Activated T-helper 1 cell treated with Interleukin-2 at 50 U/mL for 16 hours (primary cell): ENCODE data around the gene ARL10.

Experiments used
- DNase-seq: peaks from one replicate; pipeline ENCODE4 v3.0.0-alpha.2; 2020; ENCODE audit warnings: low read depth

Gene ARL10, protein sequence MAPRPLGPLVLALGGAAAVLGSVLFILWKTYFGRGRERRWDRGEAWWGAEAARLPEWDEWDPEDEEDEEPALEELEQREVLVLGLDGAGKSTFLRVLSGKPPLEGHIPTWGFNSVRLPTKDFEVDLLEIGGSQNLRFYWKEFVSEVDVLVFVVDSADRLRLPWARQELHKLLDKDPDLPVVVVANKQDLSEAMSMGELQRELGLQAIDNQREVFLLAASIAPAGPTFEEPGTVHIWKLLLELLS

DNA sequence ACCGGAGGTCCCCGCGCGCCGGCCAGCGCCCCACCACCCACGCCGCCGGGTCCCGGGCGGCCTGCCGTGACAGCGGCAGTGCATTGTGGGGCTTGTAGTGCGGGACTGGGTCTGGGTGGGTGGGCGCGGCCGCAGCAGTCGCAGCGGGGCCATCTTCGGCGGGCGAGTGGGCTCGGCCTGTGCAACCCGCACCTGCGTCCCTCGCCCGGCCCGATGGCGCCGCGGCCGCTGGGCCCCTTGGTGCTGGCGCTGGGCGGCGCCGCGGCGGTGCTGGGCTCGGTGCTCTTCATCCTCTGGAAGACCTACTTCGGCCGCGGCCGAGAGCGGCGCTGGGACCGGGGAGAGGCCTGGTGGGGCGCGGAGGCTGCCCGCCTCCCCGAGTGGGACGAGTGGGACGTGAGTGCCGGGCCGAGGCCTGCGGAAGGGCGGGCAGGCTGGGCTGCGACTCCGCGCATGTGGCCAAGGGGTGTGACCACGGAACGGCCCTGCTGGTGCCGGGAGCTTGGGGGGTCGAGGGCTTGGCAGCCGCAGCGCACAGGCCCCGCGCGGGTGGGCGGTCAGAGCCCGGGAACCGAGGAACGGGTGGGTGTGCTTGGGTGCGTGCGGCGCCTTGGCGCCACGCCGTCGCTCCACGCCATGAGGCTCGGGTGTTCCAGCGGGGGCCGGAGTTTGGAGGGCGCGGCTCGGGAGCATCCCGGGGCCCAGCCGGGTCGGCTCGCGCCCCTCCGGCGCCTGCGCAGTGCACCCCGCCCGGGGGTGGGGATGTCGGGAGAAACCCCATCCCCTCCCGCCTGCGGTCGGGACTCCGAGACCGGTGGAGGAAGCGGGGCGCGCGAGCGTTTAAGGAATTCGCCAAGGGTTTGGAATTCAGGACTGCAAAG lies at the start of gene ARL10:
Gene ARL10, plus strand, starts transcription at position 137 of the 881 bp plus-strand sequence. Its CDS starts 77 bp downstream, at position 214.
- DNase-seq = peak; percentile 25

DNA sequence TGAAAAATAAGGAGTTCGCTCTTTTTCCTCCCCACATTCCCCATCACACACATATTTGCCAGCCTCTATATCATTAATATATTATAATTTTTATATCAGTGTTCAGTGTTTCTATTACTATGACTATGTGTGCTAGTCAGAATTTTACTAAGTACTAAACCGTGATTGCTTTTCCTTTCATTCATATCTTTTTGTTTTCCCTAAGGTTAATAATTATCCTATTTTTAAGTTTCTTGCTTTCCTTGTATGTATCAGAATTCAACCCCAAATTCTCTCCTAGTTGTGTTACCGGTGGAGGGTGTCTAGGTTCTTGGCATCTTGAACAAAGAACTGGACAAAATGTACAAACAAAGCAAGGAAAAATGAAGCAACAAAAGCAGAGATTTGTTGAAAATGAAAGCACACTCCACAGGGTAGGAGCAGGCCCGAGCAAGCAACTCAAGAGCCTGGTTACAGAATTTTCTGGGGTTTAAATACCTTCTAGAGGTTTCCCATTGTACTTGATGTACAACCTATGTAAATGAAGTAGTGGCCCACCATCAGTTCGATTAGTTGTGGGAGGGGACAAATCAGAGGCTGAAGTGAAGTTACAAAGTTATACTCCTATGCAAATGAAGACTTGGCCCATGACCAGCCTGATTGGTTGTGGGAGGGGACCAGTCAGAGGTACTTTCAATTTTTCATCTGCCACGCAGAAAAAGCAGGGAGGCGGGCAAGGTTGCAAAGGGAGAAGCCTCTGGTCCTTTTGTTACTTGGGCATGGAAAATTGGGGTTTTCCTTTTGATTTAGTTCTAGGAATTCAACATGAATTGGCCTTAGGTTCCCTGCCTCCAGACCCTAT lies 47.5 kb upstream of the ARL10 start:
- no peak for DNase-seq

DNA sequence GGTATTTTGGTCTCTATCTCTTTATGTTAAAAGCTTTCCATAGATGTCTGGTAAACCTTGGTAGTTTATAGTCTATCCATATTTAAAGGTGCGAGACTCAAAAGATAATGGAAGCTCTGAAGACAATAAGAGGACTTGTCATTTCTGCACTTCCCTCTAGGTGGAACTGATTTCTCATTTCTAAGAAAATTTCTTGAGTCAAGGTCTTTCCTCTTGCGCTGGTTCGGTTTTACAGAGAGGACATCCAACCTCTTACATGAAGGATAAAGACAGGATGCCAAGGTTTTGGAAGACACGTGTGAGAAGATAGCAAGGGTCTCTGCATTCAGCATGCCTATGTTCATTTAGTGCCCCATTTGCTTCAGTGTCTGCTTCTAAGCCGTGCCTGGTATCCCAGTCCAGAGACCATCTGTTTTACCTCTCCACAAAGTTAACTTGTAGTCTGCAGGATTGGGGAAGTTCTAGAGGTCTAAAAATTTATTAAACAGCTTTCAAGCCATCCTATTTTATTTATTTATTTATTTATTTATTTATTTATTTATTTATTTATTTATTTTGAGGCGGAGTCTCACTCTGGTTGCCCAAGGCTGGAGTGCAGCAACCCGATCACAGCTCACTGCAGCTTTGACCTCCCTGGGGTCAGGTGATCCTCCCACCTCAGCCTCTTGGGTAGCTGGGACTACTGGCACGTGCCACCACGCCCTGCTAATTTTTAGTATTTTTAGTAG lies 45.3 kb upstream of the ARL10 start:
- no peak for DNase-seq

DNA sequence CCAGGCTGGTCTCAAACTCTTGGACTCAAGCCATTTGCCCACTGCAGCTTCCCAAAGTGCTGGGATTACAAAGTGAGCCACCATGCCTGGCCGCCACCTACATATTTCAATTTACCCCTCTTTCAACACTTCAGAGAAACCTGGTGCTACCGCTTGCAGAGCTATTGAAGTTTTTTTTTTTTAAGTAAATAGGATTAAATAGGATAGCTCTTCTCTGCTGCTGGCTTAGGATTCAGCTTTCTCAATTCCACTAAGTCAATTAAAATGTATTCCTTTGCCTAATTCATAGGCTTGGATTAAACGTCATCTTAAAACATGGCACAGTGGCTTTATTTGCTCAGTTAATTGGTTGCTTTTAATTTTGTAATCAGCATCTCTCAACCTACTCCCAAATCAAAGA lies 44.7 kb upstream of the ARL10 start:
- DNase-seq = no peak

DNA sequence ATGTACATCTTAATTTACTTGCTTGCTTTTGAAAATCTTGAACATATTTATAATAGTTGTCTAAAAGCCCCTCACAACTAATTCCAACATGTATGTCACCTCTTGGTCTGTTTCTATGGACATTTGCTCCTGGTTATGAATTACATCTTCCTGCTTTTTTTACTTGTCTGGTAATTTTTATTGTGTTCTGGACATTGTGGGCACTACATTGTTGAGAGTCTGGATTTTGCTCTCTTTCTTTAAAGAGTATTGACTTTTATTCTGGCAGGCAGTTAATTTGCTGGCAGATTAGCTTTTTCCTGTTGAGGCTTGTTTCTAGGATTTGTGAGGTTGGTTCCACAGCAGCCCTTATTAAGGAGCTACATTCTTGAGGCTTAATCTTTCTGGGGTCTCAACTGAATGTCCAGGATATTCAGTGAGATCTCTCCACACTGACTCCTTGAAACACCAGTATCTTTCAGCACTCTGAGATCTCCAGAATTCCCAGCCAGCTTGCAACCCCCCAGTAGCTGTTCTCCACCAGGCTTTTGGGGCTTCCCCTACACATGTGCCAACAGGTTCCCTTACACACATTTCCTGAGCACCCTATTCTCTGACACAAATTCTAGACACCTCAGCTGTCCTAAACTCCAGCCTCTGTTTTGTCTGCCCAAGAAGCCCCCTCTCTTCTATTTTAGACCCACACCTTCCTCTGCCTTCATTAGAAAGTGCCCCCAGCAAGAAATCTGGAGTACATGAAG lies 31.1 kb upstream of the ARL10 start:
- no peak for DNase-seq

DNA sequence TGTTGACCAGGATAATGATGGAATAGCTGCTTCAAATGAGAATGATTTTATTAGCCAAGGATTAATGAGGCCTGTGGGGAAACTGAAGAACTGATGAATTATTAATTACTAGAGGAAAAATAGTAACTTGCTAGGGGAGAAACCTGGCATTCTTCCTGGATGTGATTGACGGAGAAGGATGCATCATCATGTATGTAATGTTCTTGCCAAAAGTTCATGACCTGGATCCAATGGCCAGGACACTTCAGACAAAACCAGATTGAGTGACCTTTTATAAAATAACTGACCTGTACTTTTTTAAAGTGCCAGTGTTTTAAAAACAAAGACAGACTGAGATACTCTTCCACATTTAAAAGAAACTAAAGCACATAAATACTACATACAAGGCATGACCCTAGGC lies 27.4 kb upstream of the ARL10 start:
- DNase-seq = no peak

DNA sequence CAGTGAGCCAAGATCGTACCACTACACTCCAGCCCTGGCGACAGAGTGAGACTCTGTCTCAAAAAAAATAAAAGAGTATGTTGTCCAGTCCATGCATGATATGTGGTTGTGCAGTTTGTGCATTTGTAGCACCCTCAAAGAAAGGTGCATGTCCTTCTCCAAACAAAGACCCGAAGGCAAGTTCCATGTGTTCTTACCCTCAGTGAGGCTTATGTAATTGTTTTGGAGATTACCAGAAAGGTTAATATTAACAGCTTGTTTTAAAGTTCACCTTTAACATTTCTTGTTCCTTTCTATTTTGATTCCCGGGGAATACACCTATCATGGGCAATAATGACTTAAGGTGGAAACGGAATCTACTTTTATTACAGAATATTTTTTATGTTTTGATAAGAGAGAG lies 26.0 kb upstream of the ARL10 start:
- DNase-seq = no peak

DNA sequence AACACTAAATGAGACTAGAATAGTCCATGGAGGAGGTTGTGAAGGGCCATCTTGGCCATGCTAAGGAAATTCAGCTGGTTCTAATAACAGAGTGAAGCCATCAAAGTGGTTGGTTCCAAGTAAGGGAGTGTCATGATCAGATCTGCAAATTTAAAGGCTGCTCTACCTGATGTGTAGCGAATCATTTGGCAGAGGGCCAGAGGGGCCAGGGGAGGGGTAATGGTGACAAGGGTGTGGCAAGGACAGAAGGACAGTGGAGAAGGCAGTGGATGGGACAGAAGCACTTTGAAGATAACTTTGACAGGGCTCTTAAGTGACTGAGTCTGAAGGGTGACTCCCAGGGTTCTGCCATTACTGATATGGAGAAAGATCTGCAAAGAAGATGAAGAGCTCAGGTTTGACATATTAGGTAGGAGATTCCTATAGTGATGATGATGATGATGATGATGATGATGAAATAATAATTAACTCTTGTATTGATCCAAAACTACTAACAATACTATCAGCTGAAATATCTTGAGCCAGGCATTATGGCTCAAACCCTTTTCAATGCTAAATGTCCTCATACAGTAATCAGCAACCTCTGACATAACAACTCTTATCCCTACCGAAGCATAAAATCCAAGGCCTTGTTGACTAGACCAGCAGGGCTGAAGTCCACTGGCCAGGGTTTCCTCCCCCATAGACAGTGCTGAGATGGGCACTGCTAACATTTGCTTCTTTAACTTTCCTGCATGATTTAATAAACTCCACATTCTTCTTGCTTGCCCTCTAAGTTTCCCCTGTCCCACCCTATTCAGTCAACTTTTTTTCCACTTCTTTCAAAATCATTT lies 23.7 kb upstream of the ARL10 start:
- no peak for DNase-seq

DNA sequence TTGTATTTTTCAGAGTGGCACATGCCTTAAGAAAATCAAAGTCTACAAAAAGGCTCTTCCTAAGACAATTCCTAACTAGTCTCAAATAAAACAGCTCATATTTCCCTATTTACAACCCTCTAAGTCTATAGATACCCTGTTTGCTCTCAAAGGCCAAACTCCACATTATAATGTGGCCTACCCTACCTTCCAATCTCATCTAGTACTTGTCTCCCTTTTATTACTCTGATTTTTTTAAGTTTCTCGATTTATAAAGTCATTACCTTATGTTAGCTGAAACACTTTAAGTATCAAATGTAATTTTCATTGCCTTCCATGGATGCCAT lies 23.2 kb upstream of the ARL10 start:
- DNase-seq = no peak

DNA sequence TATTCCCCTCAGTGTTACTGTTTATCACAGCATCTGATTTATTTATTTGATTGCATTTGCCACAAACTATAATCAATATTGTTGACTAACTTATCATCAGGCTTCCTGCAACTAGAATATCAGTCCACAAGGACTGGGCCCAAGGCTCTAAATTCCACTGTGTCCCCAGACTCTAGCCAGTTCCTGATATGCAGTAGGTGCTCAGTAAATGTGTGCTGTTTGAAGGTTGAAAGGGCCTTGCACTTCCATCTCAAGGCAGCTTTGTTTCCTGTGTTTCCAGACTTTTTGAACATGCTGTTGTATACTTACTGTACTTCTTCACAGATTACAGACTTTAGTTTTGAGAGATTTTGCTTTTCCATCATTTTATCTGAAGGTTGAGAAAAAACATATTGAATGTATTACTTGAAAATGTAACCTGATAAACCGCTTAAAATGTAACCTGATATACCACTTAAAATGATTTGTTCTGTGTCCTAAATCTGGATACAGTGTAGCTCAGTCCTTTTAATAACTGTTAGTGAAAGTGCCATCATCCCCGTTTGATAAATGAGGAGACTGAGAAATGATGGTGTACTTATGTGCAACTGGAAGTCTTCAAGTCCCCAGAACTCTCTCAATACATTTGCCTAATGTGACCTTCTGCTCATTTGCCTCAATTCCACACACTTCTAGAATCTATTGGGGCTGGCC lies 22.4 kb upstream of the ARL10 start:
- no peak for DNase-seq

DNA sequence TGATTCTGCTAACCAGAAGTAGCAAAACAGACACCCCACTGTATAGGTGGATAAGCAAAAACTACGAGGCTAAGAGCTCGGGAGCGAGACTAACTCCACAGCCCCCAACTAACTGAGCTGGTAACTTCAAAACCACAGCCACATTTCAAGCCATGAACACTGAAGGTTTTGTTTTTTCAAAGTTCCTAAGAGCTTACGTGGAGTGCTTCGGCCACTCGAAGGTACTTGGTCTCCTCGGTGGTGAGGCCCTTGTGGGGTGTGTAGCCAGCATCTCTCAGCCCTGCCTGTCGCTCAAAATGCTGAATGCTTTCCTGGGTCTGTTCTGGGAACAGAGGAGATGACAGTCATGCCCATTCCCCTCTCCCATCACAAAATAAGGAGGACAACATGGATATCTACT lies 14.9 kb upstream of the ARL10 start:
- no peak for DNase-seq

DNA sequence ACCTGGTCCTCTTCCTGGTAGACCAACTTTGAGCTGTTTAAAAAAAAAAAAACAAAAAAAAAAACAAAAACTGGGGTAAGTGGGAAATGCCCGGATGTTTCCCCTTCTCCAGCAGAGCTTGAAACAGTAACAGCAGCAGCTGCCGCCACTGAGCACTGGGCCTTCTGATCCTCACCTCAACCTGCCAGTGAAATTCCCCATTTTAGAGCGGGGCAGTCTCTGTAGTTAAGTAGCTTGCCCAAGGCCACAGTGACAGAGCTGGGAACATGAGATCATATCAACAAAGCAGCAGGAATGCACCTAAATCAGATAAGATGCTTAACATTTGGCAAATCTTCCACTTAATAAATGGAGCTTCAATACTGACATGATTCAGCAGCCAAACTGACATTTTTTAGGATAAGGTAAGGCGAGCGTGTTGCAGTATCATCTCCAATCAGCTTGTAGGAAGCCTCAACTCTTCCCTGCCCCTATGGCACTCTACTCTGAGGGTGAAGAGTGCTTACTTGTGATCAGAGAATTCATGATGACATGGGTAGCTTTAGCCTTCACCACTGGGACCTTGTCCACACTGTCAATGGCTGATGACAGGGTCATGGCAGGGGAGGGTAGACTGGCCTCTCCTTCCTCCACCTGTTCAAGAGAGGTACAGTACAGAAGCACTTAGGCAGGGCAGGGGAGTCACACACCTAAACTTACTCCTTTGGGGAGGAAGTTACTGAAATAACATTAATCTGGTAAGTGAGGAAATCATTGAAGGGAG lies 13.0 kb upstream of the ARL10 start:
- DNase-seq = no peak

DNA sequence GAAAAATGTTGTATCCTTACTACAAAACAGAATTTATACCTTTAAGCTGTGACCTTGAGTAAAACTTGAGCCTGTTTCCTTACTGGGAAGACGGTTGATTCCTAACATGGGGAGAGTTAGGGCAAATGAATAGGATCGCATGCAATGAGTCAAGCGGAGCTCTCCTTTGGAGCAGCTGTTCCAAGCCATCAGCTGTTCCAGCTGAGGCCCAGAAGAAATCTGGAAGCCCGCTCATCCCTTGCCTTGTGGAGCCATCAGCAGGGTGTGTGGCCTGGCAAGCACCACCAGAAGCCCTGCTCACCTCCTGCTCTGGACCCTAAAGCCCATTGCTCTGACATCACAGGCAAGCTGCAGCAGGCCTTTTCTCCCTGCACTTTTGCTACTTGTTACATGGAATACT lies 11.8 kb upstream of the ARL10 start:
- no peak for DNase-seq

DNA sequence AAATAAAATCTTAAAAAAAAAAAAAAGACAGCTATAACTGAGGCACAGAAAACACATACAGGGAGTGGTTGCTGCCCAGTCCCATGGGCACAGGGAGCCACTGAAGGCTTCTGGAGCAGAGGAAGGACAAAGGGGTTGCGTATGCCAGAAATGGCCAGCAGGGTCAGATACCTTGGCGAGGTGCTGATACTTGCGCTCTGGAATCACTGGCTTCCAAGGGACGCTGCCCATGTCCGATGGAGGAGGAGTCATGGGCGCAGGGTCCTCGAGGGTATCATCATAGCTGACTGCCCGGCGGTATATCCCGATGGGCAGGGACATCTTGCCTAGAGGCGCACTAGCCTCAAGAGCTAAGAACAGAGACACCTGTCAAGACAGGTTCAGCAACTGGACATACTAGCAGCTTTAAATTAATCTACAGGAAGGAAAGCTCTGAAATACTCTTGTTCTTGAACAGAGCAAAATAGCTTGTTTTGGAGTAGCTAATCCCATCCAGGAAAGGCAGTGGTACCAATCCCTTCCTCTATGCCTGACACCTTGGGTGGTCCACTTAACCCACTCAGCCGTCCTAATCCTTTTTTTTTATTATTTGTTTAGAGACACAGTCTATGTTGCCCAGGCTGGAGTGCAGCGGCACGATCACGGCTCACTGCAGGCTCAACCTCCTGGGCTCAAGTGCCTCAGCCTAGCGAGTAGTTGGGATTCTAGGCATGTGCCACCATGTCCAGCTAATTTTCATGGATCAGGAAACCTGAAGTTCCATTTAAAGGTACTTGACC lies 9.7 kb upstream of the ARL10 start:
- DNase-seq = no peak

DNA sequence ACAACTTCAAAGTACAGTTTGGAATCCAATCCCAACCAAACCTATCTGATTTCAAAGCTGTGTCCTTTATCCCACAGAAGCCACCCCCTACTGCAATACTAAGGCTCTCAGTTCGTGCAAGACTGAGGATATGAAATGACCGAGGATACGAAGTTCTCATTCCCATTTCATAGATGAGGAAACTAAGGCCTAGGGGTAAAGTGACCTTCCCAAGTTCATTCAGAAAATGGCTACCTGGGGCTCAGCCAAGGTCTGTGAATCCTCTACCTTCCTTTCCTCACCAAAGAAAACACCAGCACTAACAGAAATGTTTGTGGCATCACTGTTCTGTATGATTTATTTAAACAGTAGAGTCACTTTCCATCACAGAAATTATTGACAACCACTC lies 9.1 kb upstream of the ARL10 start:
- no peak for DNase-seq

DNA sequence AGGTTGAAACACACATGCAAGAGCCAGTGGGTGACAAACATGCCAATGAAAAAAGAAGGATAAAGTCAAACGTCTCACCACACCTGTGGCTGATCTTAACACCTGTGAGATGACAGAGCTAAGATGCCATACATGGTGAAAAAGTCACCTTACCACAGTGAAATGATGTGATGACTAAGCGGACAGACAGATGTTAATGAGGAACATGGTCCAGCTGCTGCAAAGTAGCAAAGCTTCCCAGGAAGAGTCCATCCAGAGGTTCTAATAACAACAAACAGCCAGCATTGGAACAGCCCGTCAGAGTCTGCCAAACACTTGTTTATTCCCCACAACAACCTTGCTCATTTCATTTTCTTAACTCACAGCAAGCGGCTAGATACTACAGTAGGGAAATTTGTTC lies 5.6 kb upstream of the ARL10 start:
- DNase-seq = no peak

DNA sequence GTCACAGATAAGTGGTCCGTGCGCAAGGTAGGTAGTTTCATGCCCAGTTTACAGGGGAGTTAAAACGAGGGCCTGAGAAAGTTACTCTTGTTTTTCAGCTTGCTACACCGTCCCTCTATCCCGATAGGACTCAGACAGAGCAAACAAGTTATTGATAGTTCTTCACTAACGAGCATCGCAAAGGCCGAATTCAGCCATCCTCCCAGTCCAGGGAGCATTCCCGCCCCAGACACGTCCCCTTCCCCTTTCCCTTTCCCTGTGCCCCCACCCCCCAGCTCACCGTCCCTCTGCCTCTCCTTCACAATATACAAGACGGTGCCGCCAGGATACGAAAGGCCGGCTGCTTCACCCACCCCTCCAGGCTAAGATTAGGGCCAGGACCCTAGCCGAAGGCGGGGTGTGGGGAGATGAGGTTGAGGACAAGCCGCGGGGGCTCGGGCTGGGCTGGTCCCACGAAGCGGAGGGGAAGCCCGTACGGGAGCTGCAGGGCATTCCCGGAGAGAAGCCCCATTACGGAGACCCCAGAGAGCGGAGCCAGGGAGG lies 4.3 kb upstream of the ARL10 start:
- no peak for DNase-seq
